ENCODE data around the gene FRMD8.

The FRMD8 gene

DNA sequence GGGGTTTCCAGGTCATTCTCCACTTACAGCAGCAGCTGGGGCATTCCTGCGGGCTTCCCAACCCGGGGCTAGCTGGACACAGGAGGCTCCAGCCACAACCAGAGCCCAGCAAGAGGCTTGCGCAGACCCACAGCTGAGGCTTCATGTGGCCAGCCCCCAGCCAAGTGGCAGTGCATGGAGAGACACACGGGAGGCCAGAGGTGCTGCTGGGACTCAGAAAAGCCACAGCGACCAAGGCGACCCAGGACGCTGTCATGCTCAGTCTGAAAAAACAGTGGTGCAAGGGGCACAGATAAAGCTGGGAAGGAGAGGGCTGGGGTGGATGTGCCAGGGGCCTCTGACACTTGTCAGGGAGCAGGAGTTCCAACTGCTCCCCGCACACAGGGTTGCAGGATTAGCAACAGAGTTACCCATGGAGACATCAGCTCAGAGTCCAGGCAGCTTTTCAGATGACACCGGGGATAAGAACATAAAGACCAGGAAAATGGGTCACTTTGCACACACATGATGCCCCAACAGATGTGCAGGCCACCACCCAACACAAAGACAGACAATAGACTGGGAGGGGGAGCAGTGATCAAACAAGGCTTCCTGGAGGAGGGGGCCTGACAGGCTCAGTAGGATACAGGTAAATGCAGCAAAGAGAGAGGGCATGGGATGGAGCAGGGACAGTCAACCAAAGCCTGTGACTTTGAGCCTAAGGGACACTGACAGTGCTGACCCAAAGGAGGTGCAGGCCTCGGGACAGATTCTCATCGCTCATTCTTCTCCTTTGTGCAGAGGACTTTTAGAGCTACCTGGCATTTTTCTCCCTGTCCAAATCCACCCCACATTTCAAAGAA is 29.3 kb downstream of the FRMD8 start:
- no peak for DNase-seq

DNA sequence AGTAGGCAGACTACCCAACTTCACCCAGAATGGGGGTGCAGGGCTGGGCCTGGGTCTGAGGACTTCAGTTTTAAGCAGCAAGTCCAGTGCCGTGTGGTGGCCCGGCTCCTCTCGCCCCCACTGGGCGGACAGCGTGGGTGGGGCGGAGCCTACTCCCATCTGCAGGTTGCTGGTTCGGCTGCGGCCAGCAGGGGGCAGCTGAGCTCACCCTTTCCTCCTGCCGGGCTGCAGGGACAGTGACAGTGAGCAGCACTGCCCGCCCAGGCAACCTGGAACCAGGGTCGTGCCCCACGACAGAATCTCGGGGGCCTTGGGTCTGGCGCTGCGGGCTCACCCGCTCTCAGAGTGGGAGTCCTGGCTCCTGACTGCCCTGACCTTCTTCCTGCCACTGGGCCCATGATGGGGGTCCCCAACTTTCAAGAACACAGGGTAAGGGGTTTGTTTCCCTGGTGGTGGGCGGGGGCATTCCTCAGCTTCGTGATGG is 29.9 kb downstream of the FRMD8 start:
- DNase-seq = peak; percentile 72

DNA sequence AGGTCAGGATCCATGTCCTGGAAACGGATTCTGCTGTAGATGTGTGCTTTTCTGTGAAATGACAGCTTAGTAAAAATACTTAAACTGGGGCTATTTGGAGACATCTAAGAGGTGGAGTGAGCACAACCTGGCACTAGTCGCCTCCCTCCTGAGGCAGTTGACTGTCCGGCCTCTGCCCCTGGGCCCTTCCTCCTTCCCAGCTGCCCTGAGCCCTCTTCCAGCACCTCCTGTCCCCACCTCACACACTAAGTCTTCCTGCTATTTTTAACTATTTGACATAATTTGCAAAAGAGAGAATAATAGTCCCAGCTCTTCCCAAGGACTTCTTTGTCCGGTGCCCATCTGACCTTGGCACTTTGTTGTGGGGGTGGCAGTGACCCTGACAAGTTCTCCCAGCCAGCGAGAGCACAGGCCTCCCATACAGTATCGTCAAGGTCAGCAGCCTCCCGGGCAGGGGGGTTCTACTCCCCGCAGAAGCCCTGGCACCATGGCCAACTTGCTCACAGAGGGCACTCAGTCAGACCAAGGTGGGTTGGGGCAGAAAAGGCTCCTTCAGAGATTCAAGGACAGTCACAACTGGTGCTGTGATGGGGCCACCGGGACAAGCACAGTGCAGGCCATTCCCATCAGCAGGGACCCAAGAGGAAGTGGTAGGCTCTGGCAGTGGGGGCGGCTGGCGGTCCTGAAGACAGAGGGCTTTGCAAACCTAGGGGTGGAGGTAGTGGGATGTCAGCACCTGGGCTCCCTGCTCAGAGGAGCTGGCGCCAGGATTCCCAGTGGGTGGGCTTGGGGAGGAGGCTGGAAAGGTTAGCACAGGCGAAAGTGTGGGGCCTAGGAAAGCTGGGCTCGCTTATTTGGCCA is 30.6 kb downstream of the FRMD8 start:
- DNase-seq = peak; percentile 11

DNA sequence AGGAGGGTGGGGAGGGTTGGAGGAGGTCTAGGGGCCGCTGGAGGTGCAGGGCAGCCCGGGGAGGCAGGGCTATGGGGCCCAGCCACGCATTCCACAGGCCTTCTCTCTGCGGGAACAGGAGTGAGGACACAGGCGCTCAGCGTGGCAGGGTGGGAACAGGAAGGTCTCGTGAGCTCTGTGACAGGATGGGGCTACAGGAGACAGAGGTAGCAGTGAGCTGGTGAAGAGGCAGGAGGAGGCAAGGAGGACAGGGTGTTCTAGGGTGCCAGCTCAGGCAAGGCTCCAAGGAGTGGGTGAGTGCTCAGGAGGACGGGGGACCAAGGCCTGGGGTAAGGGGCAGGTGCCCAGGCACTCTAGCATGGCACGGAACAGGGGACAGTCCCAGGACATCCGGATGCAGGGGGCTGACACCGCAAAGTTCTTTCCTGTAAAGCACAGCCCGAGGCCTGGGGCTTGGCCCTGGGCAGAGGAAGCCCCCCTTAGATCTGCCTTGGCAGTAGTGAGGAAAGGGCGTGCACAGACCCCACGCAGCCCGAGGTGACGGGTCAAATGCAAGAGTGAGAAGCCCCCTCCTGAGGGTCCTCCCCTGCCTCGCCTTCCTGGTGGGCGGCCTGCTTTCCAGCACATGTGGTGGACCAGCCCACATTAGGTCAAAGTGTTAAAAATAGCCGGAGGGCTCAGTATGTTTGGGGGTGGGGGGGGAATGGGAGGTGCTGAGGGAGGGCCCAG is 31.4 kb downstream of the FRMD8 start:
- peak; percentile 4 for DNase-seq

DNA sequence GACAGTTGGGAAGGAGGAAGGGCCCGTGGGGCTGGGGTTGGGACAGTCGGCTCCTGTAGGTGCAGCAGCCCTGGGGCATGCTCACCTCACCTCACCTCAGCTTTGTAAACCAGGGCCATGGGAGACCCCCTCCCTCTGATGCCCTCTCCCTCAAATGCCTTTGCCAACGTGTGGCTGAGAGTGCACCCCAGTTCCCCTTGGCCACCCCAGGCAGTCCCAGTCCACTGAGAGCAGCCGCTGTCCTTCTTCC is 31.9 kb downstream of the FRMD8 start:
- peak; percentile 37 for DNase-seq

DNA sequence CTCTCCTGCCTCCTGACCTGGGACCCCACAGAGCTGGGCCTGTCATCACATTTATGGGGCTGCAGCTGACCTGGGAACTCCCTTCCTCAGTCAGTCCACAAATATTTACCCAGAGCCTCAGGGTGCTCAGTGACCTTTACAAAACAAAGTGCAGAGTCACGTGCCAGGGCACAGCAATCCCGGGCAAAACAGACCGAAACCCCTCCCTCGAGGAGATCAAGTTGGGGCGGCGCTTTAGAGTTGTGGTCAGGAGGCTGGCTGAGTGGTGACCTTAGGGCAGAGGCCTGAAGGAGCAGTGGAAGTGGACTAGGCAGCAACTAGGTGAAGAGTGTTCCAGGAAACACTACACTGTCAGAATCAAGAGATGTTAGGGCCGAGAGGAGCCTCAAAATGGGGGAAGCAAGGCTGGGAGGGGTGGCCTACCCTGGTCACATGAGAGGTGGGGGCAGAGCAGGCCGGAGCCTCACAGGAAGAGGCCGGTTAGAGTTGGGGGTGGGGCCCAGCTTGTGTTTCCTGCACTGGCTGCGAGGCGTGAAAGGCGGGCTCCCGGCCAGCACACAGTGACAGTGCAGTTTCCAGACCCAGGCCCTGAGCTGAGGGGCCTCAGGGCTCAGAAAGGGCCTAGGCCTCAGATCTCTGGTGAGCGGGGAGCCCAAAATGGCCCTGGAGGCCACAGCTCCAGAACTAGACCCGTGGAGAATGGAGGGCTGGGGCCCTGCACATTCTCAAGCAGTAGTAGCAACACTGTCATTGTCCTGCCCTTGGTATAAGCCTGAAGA is 32.4 kb downstream of the FRMD8 start:
- peak; percentile 99 for DNase-seq

DNA sequence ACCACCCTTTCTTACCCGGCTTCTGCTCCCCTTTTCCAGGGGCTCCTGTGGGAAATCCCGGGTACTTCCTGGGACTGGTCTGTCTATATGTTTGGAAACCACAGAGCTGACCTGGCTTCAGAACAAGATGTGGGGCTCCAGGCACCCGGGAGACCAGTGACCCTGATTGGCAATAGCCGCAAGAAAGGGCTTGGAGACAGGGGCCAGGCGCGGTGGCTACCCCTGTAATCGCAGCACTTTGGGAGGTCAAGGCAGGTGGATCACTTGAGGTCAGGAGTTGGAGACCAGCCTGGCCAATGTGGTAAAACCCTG is 33.0 kb downstream of the FRMD8 start:
- no peak for DNase-seq

DNA sequence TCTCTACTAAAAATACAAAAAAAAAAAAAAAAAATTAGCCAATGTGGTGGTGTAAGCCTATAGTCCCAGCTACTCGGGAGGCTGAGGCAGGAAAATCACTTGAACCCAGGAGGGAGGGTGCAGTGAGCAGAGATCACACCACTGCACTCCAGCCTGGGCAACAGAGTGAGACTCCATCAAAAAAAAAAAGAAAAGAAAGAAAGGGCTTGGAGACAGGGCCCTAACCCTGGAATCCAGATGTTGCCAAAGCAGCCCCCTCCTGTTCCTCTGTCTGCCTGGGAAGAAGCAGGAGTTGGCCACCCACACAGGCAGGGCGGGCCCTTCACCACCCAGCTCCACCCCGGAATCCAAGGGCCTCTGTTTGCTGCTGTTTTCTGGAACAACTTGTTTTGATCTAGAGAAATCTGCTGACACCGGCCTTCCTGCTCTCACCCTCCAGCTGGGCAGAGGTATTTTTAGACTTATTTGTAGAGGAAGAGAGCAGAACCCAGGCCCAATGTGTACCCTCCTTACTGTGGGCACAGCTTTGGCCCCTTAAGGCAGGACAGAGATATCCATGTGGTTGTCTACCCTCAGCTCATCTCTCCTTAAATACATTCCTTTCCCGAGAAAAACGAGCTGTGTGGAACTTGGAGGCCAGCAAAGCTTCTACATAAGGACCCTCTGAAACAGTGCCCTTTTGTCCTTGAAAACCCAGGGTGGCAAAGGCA is 33.5 kb downstream of the FRMD8 start:
- peak; percentile 97 for DNase-seq

DNA sequence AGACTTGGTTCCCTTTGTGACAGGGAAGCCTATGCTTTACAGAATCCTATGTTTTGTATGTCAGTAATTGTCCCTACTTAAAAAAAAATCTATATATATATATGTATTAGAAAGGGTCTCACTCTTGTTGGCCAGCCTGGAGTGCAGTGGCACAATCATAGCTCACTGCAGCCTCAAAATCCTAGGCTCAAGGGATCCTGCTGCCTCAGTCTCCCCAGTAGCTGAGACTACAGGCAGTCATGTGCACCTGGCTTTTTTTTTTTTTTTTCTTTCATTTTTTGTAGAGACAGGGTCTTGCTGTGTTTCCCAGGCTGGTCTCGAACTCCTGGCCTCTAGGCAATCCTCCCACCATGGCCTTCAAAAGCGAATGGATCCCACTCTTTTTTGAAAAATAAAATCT is 34.1 kb downstream of the FRMD8 start:
- no peak for DNase-seq

DNA sequence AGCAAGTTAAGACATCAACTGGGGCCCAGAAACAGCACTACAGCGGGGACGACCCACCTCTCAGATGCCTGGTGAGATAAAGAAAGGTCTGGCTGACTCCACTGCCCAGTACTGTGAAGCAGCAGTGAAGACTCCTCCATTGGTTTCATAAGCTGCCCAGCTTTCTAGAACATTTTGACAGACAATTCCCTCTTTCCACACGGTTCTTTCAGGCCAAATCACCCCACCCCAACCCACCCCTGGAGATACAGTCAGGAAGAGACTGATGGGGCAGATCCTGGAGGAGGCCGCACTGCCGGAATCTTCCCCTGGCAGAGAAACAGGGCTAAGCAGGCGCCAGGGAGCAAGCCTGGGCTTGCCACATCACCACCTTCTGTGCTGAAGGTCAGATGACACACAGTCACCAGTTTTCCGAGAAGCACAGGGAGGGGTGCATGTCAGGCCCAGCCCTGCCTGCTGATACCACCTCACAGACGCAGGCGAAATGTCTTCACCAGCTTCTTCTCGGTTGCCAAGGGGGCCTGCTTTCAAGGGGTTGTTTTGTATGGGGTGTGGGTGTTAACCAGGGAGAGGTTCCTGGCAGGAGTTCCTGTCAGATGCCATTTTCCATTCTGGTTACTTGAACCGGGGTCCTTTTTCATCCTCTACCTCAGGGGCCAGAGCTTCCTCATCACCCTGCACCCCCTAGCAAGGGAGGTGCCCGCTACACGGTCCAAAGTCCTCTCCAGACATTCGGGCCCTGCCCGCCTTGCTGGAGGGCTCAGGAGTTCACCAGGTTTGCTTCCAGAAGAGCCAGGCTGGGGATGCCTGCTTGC is 34.7 kb downstream of the FRMD8 start:
- DNase-seq = peak; percentile 99

DNA sequence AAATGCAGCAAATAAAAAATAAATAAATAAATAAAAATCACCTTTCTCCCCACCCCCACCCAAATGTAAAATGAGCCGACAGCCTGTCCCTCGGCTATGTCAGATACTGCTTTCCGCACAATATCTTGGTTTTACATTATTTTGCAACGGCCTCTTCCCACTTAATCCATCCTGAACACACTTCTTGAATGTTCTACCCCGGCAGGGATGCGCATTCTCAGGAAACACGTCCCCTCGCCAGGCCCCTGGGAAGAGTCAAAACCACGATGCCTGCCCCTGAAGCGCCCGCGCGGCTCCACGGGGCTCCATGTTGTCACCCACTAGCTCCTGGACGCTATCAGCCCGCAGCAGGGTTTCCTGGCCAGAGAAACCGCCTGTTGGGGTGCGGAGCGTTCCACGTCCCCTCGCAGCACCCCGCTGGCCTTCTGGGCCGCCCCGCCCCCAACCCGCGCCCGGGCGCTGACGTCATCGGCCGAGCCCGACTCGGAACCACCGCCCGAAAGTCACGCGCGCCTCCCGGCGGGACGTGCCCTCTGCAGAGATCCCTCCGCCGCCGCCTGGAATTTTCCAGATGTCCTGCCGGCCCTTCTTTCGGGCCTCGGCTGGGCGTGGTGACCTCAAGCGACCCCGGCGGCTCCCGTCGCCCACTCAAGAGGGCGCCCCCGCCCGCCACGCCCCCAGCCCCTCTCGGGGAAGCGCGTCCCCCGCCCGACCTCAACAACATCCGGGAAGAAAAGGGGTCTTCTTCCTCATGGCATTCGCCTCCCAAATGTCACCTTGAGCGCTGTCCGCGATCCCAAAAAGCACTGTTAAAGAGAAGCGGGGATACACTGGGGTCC is 35.6 kb downstream of the FRMD8 start:
- peak; percentile 97 for DNase-seq

DNA sequence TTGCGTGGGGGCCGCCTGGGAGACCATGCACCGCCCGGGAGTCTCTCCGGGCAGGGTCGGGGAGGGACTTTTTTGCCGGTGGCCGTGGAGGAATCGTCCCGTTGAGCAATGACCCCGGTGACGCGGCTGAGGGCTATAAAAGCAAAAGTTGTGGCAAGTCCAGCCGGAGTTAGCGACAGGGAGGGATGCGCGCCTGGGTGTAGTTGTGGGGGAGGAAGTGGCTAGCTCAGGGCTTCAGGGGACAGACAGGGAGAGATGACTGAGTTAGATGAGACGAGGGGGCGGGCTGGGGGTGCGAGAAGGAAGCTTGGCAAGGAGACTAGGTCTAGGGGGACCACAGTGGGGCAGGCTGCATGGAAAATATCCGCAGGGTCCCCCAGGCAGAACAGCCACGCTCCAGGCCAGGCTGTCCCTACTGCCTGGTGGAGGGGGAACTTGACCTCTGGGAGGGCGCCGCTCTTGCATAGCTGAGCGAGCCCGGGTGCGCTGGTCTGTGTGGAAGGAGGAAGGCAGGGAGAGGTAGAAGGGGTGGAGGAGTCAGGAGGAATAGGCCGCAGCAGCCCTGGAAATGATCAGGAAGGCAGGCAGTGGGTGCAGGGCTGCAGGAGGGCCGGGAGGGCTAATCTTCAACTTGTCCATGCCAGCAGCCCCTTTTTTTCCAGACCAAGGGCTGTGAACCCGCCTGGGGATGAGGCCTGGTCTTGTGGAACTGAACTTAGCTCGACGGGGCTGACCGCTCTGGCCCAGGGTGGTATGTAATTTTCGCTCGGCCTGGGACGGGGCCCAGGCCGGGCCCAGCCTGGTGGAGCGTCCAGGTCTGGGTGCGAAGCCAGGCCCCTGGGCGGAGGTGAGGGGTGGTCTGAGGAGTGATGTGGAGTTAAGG is 36.4 kb downstream of the FRMD8 start, which contains the start of gene NEAT1:
NEAT1 (plus strand) TSS at position 166 of the 883 bp plus-strand sequence.
- DNase-seq = peak; percentile 94

DNA sequence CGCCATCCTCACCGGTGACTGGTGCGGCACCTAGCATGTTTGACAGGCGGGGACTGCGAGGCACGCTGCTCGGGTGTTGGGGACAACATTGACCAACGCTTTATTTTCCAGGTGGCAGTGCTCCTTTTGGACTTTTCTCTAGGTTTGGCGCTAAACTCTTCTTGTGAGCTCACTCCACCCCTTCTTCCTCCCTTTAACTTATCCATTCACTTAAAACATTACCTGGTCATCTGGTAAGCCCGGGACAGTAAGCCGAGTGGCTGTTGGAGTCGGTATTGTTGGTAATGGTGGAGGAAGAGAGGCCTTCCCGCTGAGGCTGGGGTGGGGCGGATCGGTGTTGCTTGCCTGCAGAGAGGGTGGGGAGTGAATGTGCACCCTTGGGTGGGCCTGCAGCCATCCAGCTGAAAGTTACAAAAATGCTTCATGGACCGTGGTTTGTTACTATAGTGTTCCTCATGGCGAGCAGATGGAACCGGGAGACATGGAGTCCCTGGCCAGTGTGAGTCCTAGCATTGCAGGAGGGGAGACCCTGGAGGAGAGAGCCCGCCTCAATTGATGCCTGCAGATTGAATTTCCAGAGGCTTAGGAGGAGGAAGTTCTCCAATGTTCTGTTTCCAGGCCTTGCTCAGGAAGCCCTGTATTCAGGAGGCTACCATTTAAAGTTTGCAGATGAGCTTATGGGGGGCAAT is 37.2 kb downstream of the FRMD8 start:
- DNase-seq = peak; percentile 44

DNA sequence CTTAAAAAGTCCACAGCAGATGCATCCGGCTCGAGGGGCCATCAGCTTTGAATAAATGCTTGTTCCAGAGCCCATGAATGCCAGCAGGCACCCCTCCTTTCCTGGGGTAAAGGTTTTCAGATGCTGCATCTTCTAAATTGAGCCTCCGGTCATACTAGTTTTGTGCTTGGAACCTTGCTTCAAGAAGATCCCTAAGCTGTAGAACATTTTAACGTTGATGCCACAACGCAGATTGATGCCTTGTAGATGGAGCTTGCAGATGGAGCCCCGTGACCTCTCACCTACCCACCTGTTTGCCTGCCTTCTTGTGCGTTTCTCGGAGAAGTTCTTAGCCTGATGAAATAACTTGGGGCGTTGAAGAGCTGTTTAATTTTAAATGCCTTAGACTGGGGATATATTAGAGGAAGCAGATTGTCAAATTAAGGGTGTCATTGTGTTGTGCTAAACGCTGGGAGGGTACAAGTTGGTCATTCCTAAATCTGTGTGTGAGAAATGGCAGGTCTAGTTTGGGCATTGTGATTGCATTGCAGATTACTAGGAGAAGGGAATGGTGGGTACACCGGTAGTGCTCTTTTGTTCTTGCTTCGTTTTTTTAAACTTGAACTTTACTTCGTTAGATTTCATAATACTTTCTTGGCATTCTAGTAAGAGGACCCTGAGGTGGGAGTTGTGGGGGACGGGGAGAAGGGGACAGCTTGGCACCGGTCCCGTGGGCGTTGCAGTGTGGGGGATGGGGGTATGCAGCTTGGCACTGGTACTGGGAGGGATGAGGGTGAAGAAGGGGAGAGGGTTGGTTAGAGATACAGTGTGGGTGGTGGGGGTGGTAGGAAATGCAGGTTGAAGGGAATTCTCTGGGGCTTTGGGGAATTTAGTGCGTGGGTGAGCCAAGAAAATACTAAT is 38.0 kb downstream of the FRMD8 start:
- peak; percentile 65 for DNase-seq

DNA sequence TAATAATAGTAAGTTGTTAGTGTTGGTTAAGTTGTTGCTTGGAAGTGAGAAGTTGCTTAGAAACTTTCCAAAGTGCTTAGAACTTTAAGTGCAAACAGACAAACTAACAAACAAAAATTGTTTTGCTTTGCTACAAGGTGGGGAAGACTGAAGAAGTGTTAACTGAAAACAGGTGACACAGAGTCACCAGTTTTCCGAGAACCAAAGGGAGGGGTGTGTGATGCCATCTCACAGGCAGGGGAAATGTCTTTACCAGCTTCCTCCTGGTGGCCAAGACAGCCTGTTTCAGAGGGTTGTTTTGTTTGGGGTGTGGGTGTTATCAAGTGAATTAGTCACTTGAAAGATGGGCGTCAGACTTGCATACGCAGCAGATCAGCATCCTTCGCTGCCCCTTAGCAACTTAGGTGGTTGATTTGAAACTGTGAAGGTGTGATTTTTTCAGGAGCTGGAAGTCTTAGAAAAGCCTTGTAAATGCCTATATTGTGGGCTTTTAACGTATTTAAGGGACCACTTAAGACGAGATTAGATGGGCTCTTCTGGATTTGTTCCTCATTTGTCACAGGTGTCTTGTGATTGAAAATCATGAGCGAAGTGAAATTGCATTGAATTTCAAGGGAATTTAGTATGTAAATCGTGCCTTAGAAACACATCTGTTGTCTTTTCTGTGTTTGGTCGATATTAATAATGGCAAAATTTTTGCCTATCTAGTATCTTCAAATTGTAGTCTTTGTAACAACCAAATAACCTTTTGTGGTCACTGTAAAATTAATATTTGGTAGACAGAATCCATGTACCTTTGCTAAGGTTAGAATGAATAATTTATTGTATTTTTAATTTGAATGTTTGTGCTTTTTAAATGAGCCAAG is 38.9 kb downstream of the FRMD8 start:
- DNase-seq = peak; percentile 74
